NCI-H1048 (cell line): ENCODE data around the gene IGSF9.

Experiments used
- DNase-seq: peaks from one replicate; lab custom pipeline; 2025; lab: John Stamatoyannopoulos, UW

Gene IGSF9

DNA sequence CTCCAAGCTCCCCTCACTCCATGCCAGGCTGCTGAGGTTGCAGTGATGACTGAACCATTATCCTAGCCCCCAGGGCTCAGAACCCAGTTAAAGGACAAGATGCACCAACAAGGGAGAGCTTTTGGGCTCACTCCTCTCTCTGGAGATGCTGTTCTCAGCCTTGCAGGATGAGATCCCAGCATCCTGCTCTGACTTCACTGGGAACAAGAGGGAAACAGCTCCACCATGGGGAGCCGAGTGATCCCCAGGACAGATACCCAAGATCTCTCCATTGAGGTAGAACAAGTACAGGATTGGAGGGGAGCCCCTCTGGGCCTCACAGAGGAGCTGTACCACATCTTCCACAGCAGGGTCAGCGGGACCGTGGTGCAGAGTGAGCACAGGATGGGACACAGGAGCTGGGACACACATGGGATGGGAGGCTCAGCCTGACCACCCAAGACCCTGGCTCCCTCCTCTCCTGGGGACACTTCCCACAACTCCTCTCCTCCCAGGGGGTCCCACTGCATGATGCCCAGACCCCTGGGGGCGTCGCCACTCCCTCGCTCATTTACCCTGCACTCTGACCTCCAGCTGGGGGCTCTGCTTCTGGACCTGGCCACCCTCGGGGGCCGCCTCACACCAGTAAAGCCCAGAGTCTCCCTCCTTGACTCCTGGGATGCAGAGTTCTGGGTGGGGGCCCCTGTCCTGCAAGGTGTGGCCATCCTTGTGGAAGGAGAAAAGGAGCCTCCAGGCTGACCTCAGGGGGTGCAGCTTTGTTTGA, 27.2 kb upstream of the IGSF9 start:
- DNase-seq = no peak

DNA sequence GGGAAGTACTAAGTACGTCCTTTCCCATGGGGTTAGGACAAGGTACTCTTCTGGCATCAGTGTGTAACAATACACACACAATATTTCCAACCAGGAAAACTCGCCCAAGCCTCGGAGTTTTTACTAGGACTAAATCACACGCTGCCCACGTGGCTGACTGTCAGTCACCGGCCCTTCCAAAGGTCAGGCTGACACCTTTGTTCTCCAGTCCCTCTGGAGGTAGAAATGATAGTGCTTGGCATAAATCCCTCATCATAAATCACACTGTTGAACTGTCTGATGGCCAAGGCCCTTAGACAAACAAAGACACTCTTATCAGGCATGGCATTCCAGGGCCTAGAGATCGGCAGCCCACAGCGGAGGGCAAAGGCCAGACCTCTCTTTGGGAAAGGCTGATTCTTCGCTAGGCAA, 25.5 kb upstream of the IGSF9 start:
- no peak for DNase-seq

DNA sequence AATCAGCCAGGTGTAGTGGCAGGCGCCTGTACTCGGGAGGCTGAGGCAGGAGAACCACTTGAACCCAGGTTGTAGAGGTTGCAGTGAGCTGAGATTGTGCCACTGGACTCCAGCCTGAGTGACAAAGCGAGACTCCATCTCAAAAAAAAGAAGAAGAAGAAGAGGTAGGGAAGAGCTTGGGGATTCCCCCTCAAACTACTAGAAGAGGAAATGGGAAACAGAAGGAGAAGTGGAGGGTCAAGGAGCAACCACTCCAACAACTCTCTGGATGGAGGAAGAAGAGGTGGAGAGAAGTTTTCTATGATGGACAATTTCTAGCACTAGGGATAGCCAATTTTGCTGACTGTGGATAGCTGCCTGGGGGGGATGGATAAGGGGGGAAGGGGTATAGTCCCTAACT, 23.5 kb upstream of the IGSF9 start:
- DNase-seq = no peak

DNA sequence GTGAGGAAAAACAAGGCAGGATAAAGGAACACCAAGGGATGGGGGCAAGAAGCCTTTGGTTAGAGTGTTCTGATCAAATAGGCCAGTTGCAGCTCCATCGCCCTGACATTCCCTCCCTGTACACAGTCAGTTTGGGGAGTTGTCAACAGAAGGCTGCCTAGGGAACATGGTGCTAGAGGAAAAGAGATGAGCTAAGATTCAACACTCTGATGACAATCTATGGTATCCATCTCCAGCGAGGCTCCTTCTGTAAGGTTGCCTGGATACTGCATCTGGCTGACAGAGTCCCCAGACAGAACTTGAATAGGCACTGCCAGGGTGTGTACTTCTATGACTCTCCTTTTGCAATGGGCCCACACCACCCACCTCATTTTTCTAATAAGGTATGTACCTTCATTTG, 19.9 kb upstream of the IGSF9 start:
- DNase-seq = no peak

DNA sequence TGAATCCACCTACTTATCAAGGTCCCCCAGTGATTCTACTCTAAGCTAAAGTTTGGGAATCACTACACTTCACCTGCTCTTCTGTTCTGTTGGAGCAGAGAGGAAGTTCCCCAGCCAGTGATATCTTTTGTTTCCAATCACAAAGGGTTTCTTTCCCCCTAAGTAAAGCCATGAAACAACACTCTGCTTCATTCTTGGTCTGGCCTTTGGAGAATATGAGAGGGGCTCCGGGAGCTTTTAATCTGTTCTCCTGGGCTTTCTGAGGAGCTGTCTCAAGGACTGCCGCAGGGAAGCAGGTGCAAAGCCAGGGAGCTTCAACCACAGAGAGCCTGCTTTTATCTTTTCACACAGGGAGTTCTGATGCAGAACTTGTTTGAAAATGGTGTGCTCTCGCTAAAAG, 18.7 kb upstream of the IGSF9 start:
- no peak for DNase-seq

DNA sequence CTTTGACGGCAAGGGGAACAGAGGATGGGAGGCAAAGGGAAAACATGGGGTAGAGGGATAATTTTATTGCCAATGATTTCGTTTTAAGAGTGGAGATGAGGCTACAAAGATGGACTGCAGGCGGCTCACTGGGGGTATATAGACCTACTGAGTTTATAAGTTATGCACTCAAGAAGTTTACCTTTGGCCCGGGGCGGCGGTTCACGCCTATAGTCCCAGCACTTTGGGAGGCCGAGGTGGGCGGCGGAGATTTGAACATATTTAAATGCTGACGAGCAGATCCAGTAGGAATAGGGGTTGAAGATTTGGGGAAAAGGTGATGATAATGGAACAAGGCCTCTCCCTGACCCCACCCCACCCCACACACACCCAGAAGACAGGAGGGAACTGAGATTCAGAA, 16.8 kb upstream of the IGSF9 start:
- no peak for DNase-seq

DNA sequence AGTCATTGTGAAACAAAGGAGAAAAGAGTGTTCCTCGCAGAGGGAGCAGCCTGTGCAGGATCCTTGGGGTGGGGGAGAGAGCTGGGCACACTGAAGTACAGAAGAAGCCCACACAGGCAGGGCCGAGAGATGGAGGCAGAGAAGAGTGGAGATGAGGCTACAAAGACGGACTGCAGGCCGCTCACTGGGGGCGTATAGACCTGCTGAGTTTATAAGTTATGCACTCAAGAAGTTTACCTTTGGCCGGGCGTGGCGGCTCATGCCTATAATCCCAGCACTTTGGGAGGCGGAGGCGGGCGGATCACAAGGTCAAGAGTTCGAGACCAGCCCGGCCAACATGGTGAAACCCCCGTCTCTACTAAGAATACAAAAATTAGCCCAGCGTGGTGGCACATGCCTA, 16.2 kb upstream of the IGSF9 start:
- no peak for DNase-seq

DNA sequence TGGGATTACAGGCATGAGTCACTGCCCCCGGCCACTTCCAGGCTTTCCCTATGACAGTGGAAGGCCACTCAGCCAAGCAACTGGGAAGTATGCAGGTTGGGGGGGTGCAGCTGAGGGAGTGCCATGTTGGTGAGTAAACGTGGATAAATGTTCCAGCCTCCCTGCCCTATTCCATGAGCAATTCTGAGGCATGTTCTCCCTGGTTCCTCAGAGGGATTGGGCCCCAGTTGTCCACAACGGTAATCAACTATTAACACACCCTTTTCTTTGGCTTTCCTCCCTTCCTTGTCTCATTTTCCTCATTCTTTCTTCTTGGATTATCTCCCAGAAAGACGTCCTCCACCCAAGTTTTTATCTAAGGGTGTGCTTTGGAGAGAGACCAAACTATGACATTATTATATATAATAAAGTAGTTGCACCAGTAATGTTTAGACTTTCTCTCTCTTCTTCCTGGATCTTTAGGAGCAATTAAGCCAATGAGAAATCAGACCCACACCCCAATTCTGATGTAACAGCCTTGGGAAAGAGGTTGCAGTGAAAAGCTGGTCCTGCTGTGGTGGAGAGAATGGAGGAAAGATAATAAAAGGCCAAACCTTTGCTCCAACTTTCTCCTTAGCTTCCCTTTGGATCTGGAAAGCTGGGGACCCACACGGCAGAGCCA, 15.4 kb upstream of the IGSF9 start:
- no peak for DNase-seq

DNA sequence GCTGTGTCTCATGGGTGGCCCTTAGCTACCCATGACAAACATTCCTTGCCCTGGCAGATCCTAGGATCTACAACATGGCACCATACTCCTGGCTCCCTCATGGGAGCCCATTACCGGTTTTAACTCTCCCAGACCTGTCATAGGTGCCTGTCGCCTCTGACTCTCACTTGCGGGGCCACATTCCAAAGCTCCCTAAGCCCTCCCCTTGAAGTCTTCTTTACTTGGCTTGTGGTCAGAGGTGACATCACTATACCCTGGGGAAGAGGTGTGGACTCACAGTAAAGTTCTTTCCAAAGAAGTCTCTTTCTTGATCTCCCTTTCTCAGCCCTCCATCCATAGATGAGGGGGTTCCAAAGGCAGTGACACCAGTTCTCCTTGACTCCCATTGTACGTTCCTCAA, 14.0 kb upstream of the IGSF9 start:
- DNase-seq = no peak

DNA sequence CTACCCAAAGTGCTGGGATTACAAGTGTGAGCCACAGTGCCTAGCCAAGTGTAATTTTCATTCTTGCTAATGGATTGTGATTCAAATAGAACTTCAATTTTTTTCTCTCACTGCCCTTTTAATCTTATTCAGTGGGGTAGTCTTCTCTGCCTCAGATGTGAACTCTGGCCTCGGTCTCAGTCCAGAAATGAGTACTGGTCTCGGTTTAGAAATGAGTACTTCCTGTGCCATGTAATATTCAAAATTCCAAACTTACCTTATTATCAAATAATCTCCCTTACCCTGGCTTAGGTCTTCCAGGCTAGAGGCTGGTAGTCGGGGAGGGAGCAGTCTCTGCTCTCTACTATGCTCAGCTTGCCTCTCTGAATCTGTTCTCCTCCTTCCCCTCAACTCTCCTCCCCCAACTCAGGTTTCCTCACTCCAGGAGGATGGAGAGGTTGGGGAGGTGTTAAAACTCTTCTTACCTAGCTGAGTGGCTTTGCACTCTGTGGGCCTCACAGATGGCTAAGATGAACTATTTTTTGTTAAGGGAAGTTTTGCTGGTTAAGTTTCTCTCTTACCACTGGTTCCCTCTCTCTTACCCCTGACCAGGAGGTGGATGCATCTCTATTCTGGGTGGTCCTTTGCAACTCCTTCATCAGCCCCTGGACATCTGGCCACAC, 13.4 kb upstream of the IGSF9 start:
- no peak for DNase-seq

DNA sequence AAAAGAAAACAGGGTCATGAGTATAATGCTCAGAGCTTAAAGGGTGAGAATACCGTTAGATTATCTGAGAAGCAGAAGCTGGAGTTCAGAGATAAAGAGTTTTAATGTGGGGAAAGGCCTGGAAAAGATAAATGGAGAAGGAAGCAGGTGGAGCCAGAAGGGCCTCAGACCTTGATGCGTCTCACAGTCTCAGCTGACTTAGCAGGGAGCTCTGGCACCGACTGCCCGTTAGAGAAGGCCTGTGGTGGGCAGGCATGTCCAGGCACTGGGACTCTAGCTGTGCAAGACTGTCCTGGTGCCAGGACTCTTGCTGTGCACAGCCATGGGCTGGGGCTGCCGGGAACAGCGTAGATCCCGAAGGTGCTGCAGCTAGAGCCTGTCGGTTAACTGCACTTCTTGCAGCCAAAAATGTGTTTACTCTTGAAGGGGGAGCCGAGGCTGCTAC, 12.4 kb upstream of the IGSF9 start:
- DNase-seq = no peak

DNA sequence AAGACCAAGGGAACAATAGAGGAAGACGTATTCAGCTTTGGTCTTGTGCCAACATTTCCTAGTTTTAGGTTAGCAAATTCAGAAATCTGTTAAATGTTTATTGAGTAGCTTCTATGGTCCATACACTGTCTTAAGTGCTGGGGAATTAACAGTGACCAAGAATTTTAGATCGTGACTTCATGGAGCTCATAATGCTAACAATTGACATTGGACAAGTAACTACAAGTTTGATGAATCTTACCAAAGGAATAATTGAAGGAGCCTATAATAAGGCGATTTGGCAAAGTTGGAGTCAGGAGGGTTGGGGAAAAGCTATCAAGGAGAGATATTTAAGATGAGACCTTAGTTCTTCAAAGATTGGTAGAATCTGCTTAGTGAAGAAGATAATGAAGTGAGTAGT, 10.0 kb upstream of the IGSF9 start:
- no peak for DNase-seq

DNA sequence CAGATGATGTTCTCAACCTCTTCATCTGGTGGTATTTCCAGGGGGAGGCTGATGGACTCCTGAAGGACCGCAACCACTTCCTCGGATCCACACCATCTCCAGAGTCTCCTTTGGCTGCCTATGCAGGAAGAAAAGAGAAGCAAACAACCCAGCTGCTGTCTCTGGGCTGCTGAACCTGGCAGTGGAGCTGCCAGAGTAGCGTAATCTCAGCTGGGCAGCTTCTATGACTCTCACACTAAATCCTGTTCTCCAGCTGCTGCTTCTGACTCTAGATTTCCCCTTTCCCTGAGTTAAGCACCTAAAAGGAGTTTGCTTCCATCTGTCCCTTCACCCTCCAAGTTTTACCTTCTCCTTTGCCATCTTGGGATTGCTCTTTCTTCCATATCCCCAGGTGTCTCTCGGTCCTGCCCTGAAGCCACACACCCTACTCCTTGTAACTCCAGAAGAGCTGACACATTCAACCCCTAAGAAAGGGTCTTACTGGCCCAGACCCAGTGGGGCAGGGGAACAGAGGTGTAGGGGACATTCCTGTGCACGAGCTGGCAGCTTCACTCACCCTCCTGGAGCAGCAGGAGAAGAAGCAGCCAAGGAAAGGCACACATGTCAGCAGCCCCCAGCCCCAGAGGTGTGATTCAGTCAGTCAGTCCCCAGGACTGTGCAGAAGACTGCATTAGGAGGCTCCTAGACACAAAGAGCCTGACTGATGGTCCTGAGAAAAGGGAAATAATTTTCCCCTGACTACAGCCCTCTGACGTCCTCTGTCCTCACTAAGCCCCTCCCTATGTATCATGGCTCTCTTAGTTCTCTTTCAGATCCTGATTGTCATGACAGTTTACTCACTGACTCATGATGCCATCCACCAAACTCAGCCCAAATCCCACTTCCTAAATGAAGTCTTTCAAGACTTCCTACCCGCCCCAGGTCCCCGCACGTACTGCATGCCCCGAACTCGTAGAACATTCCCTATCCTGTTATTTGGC, 8.4 kb upstream of the IGSF9 start, which contains the start of gene SLAMF9:
Gene SLAMF9, minus strand, starts transcription at position 702 of the 980 bp plus-strand sequence. Its CDS starts 100 bp downstream, at position 602.
- DNase-seq = no peak

DNA sequence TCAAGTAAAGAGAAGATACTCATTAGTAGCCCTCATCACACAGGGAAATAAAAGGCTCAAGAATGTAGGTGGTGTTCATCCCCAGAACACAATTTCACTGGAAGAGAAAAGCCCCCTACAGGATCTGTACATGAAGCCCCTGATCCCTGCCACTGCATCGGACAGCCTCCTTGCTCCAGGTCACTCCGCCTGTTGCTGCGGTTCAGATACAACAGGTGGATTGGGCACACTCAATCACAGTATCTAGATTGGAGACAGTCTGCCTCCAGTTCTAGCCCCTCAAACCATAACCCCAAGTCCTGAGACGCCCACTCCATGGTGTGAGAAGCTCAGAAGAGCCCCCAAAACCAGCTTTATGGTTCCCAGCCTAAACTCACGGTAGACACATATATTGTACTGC, 7.5 kb upstream of the IGSF9 start:
- no peak for DNase-seq

DNA sequence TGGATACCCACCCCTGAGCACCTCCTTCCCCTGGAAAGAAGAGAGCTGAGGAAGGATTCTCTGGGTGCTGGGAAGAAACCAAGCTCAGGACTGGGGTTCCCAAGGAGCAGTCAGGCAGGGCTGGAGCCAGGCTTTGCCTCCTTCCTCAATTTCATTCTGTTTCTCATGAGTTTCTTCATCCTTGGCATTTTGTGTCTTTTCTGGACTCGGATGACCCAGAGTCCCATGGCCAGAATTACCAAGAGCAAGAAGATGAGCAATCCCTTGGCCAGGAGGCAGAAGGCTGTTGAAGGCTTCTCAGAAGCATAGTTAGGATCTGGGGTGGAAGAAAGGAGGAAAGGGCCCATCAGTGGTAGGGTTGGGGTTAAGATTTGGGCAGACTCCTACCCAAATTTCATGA, 6.1 kb upstream of the IGSF9 start:
- DNase-seq = no peak

DNA sequence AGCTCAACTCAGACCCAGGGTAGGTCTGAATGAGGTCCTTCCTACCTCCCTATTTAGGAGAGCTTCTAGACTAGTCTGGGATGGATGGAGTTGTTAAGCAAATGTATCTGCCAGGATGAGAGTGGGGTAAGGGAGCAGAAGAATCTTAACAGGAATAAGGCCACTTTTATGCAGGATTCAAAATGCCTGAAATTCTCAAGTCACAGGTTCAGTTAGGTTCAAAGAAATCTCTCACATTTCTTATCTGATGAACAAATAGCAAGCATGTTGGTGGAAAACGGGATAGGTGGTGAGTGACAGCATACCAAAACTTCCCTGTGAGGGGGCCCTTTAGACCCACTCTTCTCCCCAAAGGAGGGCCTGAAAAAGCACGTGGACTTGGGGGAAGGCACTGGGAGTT, 5.6 kb upstream of the IGSF9 start:
- DNase-seq = no peak

DNA sequence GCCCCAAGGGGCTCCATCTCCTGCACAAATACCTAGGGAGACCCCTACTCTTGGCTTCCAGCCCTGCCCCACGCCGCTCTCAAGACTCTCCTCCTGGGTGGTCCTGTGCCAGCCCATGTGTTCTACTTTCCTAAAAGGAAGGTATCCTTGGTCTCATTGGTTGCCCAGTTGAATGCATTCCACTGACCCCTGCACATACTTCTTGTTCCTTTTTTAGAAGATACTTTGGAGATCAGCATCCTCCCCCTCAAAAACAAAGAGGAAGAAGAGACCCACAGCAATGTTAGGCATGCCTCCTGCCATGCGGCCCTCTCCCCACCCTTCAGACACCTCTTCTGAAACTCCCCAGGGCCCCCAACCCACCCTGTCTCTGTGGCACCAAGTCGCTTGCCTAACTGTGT, 4.6 kb upstream of the IGSF9 start:
- DNase-seq = no peak

DNA sequence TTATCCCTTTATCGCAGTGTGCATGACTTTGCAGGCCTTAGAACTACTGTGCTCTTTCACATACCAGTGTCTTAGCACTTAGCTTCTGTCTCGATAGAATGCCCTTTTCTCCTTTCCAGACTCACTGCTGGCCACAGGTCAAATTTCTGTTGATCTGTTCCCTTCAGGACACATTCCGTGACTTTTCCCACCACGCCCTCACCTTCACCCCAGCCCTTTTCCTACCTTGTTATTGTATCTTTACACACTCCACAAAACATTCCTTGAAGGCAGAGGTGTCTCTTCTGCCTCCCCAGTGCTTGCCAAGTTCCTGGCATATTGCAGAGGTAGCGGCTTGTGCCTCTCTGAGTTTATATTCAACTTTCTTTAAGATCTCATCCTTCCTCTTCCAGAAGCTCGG, 3.7 kb upstream of the IGSF9 start:
- DNase-seq = no peak

DNA sequence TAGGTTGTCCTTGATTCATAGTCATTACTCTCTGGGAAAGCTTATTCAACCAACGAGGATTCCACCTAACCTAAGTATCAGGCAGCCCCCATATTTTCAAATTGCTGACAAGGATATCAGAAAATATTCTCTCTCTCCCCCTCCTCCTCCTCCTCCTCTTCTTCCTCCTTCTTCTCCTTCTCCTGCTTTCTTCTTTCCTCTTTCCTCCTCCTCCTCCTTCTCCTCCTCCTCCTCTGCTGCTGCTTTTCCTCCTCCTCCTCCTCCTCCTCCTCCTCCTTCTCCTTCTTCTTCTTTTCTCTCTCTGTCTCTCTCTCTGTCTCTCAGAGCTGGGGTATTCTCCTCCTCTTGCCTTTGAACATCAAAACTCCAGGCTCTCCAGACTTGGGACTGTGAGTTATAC, 2.5 kb upstream of the IGSF9 start:
- DNase-seq = no peak

DNA sequence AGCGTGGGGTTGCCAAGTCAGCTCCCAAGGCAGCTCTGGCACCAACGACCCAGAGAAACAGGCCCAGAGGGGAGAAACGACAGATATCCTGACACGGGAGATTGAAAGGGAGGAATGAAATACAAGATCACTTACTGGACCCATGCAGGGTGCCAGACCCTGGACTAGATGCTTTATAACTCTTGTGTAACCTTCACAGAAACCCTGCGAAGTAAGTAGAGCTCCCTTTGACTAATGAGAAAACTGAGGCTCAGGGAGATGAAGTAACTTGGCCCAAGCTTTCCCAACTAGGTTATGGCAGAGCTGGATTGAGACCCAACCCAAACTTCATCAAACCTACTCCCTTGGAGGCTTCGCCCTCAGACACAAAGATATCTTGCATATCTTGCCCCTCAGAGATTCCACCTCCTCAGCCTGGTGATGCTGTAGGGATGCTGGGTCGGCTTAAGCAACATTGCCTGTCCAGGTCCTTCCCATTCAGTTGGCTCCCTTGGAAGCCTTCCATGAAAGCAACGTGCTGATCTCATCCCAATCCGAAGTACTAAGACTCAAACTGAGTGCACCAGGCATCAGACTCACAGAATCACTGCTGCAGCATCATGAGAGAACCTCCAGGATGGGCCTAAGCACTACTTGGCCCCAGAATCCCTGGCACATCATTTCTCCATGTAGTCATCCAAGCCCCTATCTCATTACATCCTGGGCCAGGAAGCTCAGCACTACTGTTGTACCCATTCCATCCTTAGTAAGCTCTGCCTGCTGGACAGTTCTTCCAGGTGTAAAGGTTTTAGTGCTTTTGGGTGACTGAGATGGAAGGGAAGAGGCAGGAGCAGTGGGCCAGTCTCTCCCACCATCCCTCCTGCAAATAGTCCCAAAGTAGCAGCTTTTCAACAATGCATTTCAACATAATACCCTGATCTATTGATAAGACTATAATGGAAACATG, 1.1 kb upstream of the IGSF9 start:
- no peak for DNase-seq
